GM21528 (cell line): Measurements from ENCODE around the gene C6orf136.
"Not testable (repeated sequence)": the region's sequence is repeated elsewhere in the genome, so short reads cannot be mapped to it uniquely, and the experiment has no call there.

Experiments
- ATAC-seq: cut with Tn5 transposase; IDR thresholded peaks from one replicate; pipeline ENCODE4 v1.9.1; 2021; ENCODE audit warnings: mild to moderate bottlenecking, moderate library complexity; ENCODE audit not compliant: unreplicated experiment, low FRiP score

The C6orf136 gene

DNA sequence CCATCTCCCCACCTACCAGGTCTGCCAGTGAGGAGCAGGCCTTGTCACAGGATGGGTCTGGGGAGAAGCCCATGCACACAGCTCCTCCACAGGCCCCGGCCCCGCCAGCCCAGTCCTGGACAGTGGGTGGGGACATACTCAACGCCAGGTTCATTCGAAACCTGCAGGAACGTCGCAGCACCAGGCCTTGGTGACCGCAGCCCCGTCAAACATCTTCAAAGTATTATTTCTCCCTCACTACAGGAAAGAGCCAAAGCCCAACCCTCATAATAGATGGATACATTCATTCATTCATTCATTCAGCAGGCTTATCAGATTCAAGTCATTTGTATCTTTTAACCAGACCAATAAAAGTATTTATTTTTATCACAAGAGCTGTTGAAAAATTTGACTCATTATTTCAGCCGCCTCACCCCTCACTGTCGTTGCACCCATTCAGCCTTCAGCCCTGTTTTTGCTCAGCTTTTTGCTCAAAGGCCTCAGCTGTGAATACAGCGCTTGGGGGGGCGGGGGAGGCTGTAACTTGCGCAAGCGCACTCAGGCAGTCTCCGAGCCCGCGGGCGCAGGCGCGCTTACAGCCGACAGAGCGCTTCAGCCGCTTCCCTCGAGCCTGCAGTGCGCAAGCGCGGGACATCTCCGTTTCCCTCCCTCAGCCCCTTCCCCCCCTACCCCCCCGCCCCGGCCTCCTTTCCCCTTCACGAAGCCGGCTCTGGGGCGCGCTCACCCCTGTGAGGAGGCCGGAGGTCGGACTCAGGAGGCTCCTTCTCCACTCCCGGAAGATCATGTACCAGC, at the start of gene C6orf136:
Gene C6orf136, plus strand, starts transcription at position 684 of the 792 bp plus-strand sequence. Its CDS starts 99 bp downstream, at position 783.
- peak; percentile 52 for ATAC-seq

DNA sequence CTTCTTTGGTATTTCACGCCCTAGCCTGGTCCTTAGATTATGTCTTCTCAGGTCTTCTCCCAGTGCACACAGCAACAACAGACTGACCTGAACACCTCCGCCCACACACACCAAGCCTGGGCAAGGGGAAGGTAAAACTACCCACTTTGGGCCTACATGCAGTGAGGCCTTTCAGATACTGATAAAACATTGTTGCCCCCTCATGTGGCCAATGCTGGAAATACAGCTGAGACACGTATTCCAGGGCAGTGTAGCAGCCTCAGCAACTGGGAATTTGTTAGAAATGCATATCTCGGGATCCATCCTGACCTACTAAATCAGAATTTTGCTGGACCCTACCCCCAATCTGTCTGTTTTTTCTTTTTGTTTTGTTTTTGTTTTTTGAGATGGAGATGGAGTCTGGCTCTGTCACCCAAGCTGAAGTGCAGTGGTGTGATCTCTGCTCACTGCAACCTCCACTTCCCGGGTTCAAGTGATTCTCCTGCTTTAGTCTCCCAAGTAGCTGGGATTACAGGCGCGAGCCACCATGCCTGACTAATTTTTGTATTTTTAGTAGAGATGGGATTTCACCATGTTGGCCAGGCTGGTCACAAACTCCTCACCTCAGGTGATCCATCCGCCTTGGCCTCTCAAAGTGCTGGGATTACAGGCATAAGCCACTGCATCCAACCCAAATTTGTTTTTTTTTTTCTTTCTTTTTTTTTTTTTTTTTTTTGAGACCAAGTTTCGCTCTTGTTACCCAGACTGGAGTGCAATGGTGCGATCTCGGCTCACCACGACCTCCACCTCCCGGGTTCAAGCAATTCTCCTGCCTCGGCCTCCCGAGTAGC, 49.4 kb upstream of the C6orf136 start:
- not testable (repeated sequence) for ATAC-seq

- ATAC-seq, result no peak
Measured at GRCh38 chr6:30598912-30599624, 47.9 kb upstream of the C6orf136 start.

GRCh38 chr6:30599625-30600324, 47.2 kb upstream of the C6orf136 start:
- no peak for ATAC-seq

- ATAC-seq, result no peak
Measured at GRCh38 chr6:30600451-30600961, 46.4 kb upstream of the C6orf136 start.

- no peak for ATAC-seq
Measured at GRCh38 chr6:30601436-30601814, 45.5 kb upstream of the C6orf136 start.

DNA sequence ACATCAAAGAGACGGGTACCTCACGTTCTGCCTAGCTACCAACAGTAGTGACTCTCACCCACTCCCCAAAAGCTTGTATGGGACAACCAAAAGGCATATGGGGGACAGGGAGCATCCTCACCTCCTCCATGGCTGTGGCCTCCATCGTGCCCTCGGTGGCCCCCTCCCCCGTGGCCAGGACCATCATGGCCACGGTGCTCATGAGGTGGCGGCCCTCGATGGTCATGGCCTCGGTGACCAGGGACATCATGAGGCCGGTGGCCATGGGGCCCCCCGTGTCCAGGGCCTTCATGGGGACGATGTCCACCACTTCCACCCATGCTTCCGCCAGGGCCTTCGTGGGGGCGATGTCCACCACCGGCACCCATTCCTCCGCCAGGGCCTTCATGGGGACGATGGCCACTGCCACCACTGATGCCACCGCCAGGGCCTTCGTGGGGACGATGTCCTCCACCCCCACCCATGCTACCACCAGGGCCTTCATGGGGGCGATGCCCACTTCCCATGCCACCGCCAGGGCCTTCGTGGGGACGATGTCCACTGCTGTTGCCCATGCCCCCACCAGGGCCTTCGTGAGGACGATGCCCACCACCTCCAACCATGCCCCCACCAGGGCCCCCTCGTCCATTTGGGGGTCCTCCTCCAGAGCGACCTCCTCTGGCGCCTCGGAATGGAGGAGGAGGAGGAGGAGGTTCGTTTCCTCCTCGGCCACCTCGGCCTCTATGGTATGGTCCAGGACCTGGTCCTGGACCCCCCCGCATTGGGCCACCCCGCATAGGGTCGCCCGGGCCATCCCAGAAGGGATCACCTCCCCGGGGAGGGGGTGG, 44.9 kb upstream of the C6orf136 start:
- no peak for ATAC-seq

GRCh38 chr6:30603961-30604360, 43.0 kb upstream of the C6orf136 start:
- no peak for ATAC-seq

DNA sequence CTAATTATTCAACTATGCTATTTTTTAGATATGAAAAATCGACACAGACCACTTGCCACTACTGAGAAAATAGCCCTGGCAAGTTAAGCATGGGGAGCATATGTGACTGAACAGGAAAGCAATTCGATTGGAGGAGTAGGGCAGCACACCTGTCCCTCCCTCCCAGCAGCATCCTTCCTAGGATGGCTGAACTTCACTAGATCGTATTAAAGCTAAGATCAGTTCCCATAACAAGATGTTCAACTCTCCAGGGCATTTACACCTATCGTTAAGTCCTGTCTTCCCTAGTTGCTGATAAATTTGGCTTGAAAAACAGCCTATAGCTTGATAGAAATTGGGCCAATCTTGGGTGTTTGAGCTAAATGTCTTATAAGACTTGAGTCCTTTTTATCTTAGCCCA, 36.9 kb upstream of the C6orf136 start:
- ATAC-seq, result no peak

DNA sequence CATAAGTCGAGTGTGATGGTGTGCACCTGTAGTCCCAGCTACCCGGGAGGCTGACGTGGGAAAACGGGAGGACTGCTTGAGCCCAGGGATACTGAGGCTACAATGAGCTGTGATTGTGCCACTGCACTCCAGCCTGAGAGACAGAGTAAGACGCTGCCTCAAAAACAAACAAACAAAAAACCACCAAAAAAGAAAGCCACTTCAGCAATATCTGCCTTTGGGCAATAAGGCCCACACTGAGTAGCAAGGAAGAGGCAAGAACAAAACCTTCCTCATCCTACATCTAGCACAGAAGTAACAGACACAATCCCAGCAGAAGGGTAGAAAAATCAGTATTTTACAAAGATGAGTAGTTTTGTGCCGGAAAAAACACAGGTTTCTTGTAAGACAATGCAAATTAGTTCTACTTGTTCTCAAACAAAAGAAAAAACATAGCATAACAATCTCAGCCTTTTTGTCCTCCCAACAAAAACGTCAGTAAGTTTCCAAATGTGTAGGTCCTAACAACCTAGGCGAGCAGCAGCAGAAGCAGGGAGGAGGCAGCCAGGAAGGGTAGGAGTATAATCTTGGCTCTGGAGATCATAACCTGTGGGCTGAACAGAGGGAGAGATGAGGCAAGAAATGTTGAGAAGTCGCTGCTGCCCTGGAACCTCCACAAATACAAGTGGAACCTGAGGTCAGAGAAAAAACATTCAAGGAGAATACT, 35.6 kb upstream of the C6orf136 start:
- no peak for ATAC-seq

DNA sequence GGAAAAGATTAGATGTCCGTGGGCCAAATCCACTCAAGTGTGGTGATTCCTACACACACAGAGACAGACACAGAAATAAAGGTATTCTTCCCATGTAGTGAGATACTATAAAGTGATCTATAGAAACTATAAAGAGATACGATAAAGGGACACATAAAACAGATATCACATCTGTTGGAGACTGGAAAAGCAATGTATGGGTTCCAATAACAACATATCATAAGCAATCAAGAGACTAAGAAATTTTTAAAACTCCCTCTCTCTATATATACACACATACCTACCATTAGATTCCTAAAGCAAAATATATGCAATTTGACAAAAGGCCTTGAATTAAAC, 35.1 kb upstream of the C6orf136 start:
- ATAC-seq, result no peak

- no peak for ATAC-seq
Measured at GRCh38 chr6:30612213-30612612, 34.7 kb upstream of the C6orf136 start.

GRCh38 chr6:30612687-30613248, 34.2 kb upstream of the C6orf136 start:
- ATAC-seq, result no peak

GRCh38 chr6:30613251-30614043, 33.5 kb upstream of the C6orf136 start:
- no peak for ATAC-seq

DNA sequence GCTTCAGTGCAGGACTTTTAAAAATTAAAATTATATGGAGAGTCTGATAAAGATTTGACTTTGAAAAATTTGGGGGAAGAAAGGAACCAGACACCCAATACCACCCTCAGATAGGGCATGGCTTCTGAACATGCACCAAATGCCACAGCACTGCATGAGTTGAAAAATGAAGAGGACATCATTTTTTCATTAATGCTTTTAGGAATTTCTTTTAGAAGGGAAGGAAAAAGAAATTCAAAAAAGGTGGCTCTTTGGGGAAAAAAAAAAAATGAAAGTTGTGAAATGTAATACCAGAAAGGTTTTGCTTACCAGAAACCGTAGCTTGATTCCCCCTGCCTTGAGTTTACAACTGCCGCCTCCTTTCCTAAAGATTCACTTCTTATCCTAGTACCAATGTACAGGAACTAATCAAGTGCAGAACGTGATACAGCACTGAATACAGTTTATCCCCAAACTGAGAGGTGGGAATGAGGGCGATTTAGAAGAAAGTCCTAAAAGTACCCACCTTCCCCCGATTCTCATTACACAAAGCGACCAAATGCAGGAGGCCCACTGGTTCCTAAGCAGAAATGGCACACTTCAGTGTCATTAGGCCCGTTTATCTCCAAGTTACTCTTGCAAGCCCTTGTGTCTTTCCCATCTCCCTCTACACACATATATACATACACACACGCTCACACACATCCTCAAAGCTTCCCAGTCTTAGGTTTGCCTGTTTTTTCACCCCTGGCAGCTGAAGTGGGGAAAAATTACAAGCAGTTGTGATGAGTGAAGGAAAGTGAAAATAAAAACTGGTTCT, 32.7 kb upstream of the C6orf136 start:
- no peak for ATAC-seq

DNA sequence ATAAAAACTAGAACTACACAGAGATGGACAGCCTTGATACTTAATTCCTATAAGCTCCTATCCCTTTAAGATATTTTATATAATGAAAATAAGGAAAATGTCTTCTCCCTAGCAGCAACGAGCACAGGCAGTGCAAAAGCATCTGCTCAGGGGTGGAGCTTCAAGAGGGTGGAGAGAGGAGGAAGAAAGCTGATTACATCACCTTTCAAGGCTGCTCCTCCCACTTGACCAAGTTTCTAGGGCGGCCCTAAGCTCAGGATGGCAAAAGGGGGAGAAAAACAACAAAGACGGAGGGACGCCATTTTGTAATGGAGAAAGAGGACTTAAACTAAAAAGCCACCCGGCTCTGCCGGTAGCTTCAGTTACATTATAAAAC, 32.1 kb upstream of the C6orf136 start:
- ATAC-seq, result peak; percentile 30
